Osteocyte (in vitro differentiated cells): Measurements from ENCODE around the gene ALOX12B. TPM values are rescaled to one million over a fixed set of nuclear protein-coding genes. Genes with fewer than 3 reads are reported as not detected.
"Not testable (repeated sequence)": the region's sequence is repeated elsewhere in the genome, so short reads cannot be mapped to it uniquely, and the experiment has no call there.

Experiments used
- DNase-seq: peaks from one replicate; pipeline ENCODE4 v3.0.0; 2021; ENCODE audit warnings: mixed read lengths; ENCODE audit not compliant: unreplicated experiment; ENCODE audit errors: extremely low spot score
- H3K27ac Mint-ChIP-seq: one replicate; pipeline ENCODE4 v1.8.0; 2021; ENCODE audit warnings: mild to moderate bottlenecking, mixed read lengths; ENCODE audit not compliant: unreplicated experiment
- H3K27me3 Mint-ChIP-seq: one replicate; pipeline ENCODE4 v1.8.0; 2021; ENCODE audit warnings: mixed read lengths; ENCODE audit not compliant: unreplicated experiment
- H3K36me3 Mint-ChIP-seq: one replicate; pipeline ENCODE4 v1.8.0; 2021; ENCODE audit warnings: mixed read lengths; ENCODE audit not compliant: unreplicated experiment
- H3K4me1 Mint-ChIP-seq: one replicate; pipeline ENCODE4 v1.8.0; 2021; ENCODE audit warnings: mixed read lengths; ENCODE audit not compliant: unreplicated experiment
- H3K4me3 Mint-ChIP-seq: one replicate; pipeline ENCODE4 v1.8.0; 2021; ENCODE audit warnings: mild to moderate bottlenecking, moderate library complexity, mixed read lengths; ENCODE audit not compliant: unreplicated experiment
- H3K9me3 Mint-ChIP-seq: one replicate; pipeline ENCODE4 v1.8.0; 2021; ENCODE audit warnings: mixed read lengths; ENCODE audit not compliant: unreplicated experiment
- CTCF ChIP-seq: fragments of 200-600 bp; sonication (generic); IDR thresholded peaks from 2 replicates; pipeline ENCODE4 v1.5.0; 2021; ENCODE audit warnings: antibody characterized with exemption, mild to moderate bottlenecking, moderate library complexity
- total RNA-seq: library from RNA; stranded (reverse); gene quantifications from 2 replicates; pipeline ENCODE4 v1.2.1, GENCODE V29; 2021

The ALOX12B gene
- total RNA-seq, 1 donor from 2014 or later: not detected

DNA sequence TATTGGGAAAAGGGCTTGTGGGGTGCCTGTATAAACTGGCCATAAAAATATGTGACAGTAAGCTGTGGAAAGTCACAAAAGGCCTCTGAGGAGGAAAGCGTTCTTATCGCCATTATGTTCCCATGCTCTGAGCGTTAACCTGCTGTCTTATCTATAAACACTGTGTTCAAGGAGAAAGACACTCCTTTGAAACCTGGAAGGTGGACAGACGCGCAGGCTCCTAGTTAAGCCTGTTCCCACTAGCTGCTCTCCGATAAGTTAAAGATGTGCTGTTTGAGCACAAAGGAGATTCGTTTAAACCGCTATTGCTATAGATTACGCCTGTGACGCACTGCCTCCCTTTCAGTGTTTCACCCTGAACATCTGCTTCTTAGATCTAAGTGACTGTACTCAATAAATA is 5.2 kb downstream of the ALOX12B start:
- no peak for TF ChIP-seq CTCF
- Mint-ChIP-seq H3K4me1 (peaks cover 11% of the 10 kb centered on the region), H3K9me3 (no peaks in the 10 kb centered on the region), H3K27ac (no peak overlapping the region), H3K27me3 (peaks cover 53% of the 10 kb centered on the region), H3K4me3 (no peak overlapping the region), H3K36me3 (no peaks in the 10 kb centered on the region)
- DNase-seq: no peak

DNA sequence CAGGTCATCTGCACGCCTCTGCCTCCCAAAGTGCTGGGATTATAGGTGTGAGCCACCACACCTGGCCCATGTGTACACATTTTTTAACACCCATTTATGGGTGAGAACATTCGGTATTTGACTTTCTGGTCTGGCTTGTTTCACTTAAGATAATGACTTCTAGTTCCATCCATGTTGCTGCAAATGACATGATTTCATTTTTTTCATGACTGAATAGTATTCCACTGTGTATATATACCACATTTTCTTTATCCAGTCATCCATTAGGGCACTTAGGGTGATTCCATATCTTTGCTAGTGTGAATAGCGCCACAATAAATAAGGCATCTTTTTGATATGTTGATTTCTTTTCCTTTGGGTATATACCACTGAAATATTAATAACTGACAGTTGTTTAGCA is 5.6 kb downstream of the ALOX12B start:
- Mint-ChIP-seq H3K4me3 (no peak overlapping the region), H3K36me3 (no peaks in the 10 kb centered on the region), H3K9me3 (no peaks in the 10 kb centered on the region), H3K27ac (no peak overlapping the region), H3K27me3 (peaks cover 53% of the 10 kb centered on the region), H3K4me1 (peaks cover 11% of the 10 kb centered on the region)
- no peak for DNase-seq
- TF ChIP-seq CTCF: no peak

DNA sequence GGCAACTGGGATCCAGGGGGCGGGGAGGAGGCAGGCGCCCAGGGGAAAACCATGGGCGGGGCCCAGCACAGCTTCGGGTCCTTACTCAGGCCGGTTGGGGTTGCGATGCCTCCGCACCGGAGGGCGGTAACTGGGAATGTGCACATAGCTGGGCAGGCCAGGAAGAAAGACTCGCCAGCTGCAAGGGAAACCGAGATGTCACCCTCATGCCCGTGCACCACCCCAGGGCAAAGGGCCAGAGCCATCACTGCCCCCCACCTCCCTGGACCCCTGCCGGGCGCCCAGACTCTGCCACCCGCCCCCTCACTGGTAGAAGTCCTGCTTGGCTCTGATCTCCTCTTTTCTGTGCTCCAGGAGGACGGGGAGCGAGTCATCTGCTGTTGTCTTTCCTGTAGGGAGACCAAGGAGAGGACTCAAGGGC is 6.7 kb downstream of the ALOX12B start:
- Mint-ChIP-seq H3K9me3 (no peaks in the 10 kb centered on the region), H3K27me3 (peaks cover 56% of the 10 kb centered on the region), H3K27ac (no peak overlapping the region), H3K4me1 (peaks cover 11% of the 10 kb centered on the region), H3K4me3 (no peak overlapping the region), H3K36me3 (no peaks in the 10 kb centered on the region)
- DNase-seq: no peak
- TF ChIP-seq CTCF: no peak

DNA sequence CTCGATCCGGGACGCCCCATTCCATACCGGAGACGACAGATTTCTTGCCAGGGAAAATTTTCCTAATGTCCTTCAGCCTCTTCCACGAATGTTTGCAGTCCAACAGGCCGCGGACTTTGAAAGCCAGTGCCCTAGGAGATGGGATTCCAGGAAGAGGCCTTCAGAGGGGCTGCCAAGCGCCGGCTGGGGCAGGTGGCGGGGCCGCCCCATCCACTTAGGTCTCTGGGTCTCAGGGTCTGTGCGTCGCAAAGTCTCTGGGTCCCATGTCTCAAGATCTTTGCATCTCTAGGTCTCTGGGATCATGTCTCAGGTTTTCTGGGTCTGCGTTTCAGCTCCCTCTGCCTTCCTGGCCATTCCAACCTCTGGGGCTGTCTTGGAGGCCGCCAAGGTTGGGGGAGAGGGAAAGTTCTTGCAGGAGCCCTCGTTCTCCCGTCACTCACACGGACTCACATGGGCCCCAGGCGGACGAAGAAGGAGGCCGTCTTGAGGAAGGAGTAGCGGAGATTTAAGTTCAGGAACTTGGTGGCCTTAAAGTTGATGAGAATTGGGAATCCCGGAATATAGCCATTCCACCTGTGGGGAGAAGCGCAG is 7.2 kb downstream of the ALOX12B start:
- H3K4me3 Mint-ChIP-seq: peak overlapping the region; percentile 73
- peaks cover 11% of the 10 kb centered on the region for H3K4me1 Mint-ChIP-seq
- no peak for DNase-seq
- H3K27me3 Mint-ChIP-seq: peaks cover 57% of the 10 kb centered on the region
- no peak for TF ChIP-seq CTCF
- no peak overlapping the region for H3K27ac Mint-ChIP-seq
- H3K9me3 Mint-ChIP-seq: no peaks in the 10 kb centered on the region
- H3K36me3 Mint-ChIP-seq: no peaks in the 10 kb centered on the region

- Mint-ChIP-seq H3K9me3 (no peaks in the 10 kb centered on the region), H3K36me3 (no peaks in the 10 kb centered on the region), H3K27ac (no peak overlapping the region), H3K4me3 (peak overlapping the region; percentile 73), H3K4me1 (peaks cover 11% of the 10 kb centered on the region), H3K27me3 (peaks cover 60% of the 10 kb centered on the region)
- peak; percentile 91 for DNase-seq
- peak; percentile 97 for TF ChIP-seq CTCF
These were observed 8.0 kb downstream of the ALOX12B start for GRCh38 chr17:8079291-8080207.

DNA sequence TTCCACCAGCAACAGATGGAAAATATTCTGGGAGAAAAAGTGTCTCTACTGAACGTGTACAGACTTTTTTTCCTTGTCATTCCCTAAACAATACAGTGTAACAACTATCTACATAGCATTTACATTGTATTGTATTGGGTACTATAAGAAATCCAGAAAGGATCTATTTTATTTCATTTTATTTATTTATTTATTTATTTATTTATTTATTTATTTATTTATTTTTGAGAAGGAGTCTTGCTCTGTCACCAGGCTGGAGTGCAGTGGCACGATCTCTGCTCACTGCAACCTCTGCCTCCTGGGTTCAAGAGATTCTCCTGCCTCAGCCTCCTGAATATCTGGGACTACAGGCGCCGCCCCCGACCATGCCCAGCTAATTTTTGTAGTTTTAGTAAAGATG is 9.6 kb downstream of the ALOX12B start:
- H3K27me3 Mint-ChIP-seq: peaks cover 65% of the 10 kb centered on the region
- not testable (repeated sequence) for H3K9me3 Mint-ChIP-seq, H3K36me3 Mint-ChIP-seq, H3K4me3 Mint-ChIP-seq, H3K27ac Mint-ChIP-seq, DNase-seq
- peaks cover 19% of the 10 kb centered on the region for H3K4me1 Mint-ChIP-seq
